DND-41 (cell line): Measurements from ENCODE around the gene DHX57.

Source experiments
- CTCF ChIP-seq: IDR thresholded peaks from 2 replicates; pipeline ENCODE4 v1.5.1; 2012; ENCODE audit warnings: borderline replicate concordance, low read length, moderate library complexity, mild to moderate bottlenecking; ENCODE audit not compliant: poor library complexity, severe bottlenecking; ENCODE audit errors: extremely low read depth
- EZH2 ChIP-seq: IDR thresholded peaks from 3 replicates; pipeline ENCODE4 v1.6.1; 2012; ENCODE audit warnings: borderline replicate concordance, low read depth, mild to moderate bottlenecking, moderate library complexity, low read length, inconsistent platforms; ENCODE audit not compliant: severe bottlenecking

- TF ChIP-seq EZH2 (no peak), CTCF (no peak)
Measured at GRCh38 chr2:38875227-38875575, 533 bp downstream of the DHX57 start.
